Loucy (cell line): Measurements from ENCODE around the gene ZCCHC24.

ENCODE experiments used
- CTCF ChIP-seq: fragments of 200-600 bp; sonication (generic); conservative IDR thresholded peaks from 2 replicates; pipeline ENCODE4 v1.5.1; 2014; ENCODE audit warnings: mild to moderate bottlenecking, antibody characterized with exemption, low read length
- EZH2phosphoT487 ChIP-seq: fragments of 200-600 bp; IDR thresholded peaks from 2 replicates; pipeline ENCODE4 v1.6.1; 2018; ENCODE audit warnings: antibody characterized with exemption, mild to moderate bottlenecking, moderate library complexity, borderline replicate concordance

GRCh38 chr10:79477456-79477855, 32.0 kb upstream of the ZCCHC24 start:
- TF ChIP-seq CTCF (no peak), EZH2phosphoT487 (no peak)
